GM12878 (cell line): Measurements from ENCODE around the gene NPR1. TPM values are rescaled to one million over a fixed set of nuclear protein-coding genes. Genes with fewer than 3 reads are reported as not detected.

Source experiments
- BHLHE40 ChIP-seq, 2 experiments: fragments of 450-650 bp in 1 of 2; IDR thresholded peaks; 2 replicates each; pipeline ENCODE4 v1.6.1; 2011 to 2017; ENCODE audit warnings: low read depth in 2 of 2, borderline replicate concordance in 1 of 2, improper control_type of control experiment in 1 of 2, low read length in 1 of 2, mild to moderate bottlenecking in 1 of 2
- EP300 ChIP-seq, 2 experiments: fragments of 150-350 bp in 1 of 2; IDR thresholded peaks; 2 replicates each; pipeline ENCODE4 v1.6.1; 2011 to 2012; ENCODE audit warnings: low read depth in 2 of 2, low read length in 2 of 2, borderline replicate concordance in 1 of 2, improper control_type of control experiment in 1 of 2, inconsistent platforms in 1 of 2; ENCODE audit not compliant: control insufficient read depth in 1 of 2
- IKZF2 ChIP-seq, 2 experiments: fragments of 450-650 bp; IDR thresholded peaks; 2 replicates each; pipeline ENCODE4 v1.6.1; 2017; ENCODE audit warnings: mild to moderate bottlenecking in 2 of 2, moderate library complexity in 2 of 2
- NR2C1 ChIP-seq: fragments of 450-650 bp; IDR thresholded peaks from 2 replicates; pipeline ENCODE4 v1.6.1; 2017; ENCODE audit warnings: antibody characterized with exemption, mild to moderate bottlenecking, moderate library complexity
- NR2C2 ChIP-seq: IDR thresholded peaks from 2 replicates; pipeline ENCODE4 v1.6.1; 2011; ENCODE audit warnings: borderline replicate concordance, low read depth; ENCODE audit not compliant: control insufficient read depth, insufficient read length
- RAD51 ChIP-seq: fragments of 450-650 bp; IDR thresholded peaks from 2 replicates; pipeline ENCODE4 v1.6.1; 2016; ENCODE audit warnings: moderate library complexity, mild to moderate bottlenecking, inconsistent platforms
- RELB ChIP-seq: fragments of 450-650 bp; IDR thresholded peaks from 2 replicates; pipeline ENCODE4 v1.6.1; 2017; ENCODE audit warnings: low read depth, mild to moderate bottlenecking, moderate library complexity
- RFX5 ChIP-seq: IDR thresholded peaks from 2 replicates; pipeline ENCODE4 v1.6.1; 2011; ENCODE audit warnings: low read depth, low read length, improper control_type of control experiment
- SPI1 ChIP-seq: IDR thresholded peaks from 2 replicates; pipeline ENCODE4 v1.6.1; 2011; ENCODE audit warnings: low read depth, mild to moderate bottlenecking, low read length, moderate library complexity, borderline replicate concordance; ENCODE audit not compliant: insufficient read depth
- SREBF1 ChIP-seq: IDR thresholded peaks from 2 replicates; pipeline ENCODE4 v1.6.1; 2012; ENCODE audit warnings: mild to moderate bottlenecking, low read length
- YBX1 ChIP-seq: fragments of 450-650 bp; IDR thresholded peaks from 2 replicates; pipeline ENCODE4 v1.6.1; 2016; ENCODE audit warnings: antibody characterized with exemption
- ZNF622 ChIP-seq: fragments of 450-650 bp; IDR thresholded peaks from 2 replicates; pipeline ENCODE4 v1.6.1; 2017; ENCODE audit warnings: mild to moderate bottlenecking, inconsistent platforms
- polyA plus RNA-seq, 11 experiments: library from polyadenylated mRNA; depleted of rRNA in 4 of 11; unstranded in 6 of 11; stranded (reverse) in 5 of 11; fragments of >200 nt; fragmentation: Nextera tagmentation in 4 of 11; fragmentation: Illumina TruSeq in 1 of 11; extraction: Ambion mirVana in 4 of 11; extraction: Trizol in 1 of 11; gene quantifications; 1 replicate in 1 of 11; 2 replicates in 10 of 11; pipeline versions ENCODE4 v1.2.1 to v1.2.3, GENCODE V29; 2011 to 2016; ENCODE audit warnings: inconsistent platforms in 2 of 11, missing spikeins in 2 of 11, low read depth in 1 of 11
- total RNA-seq, 4 experiments: library from RNA; depleted of rRNA in 3 of 4; stranded (reverse); fragments of >200 nt in 3 of 4; fragmentation: Illumina TruSeq in 1 of 4; extraction: Trizol in 1 of 4; gene quantifications; 2 replicates each; pipeline versions ENCODE4 v1.2.1 to v1.2.3, GENCODE V29; 2013 to 2021
- TF ChIP-seq, protein P1 (sequence below): fragments of 450-650 bp; IDR thresholded peaks from 2 replicates; pipeline ENCODE4 v1.6.1; 2018; ENCODE audit warnings: borderline replicate concordance, mild to moderate bottlenecking; ENCODE audit not compliant: partially characterized antibody
- TF ChIP-seq, protein P2 (sequence below): fragments of 450-650 bp; IDR thresholded peaks from 2 replicates; pipeline ENCODE4 v1.6.1; 2017; ENCODE audit warnings: mild to moderate bottlenecking, moderate library complexity
- TF ChIP-seq, protein P3 (sequence below): IDR thresholded peaks from 2 replicates; pipeline ENCODE4 v1.6.1; 2011; ENCODE audit warnings: low read depth, mild to moderate bottlenecking, low read length, moderate library complexity, borderline replicate concordance; ENCODE audit errors: extremely low read depth

Gene NPR1
- total and polyA plus RNA-seq, 10 of the 15 experiments (the other 5 are each of a cell fraction or from before 2014, with no cell fraction given): 0.09 to 2.1 (median 0.28) TPM; not detected in 1

GRCh38 chr1:153670859-153671627, 7.4 kb upstream of the NPR1 start, which contains the start of gene ILF2 (continued):
- peak; percentile 92 for TF ChIP-seq IKZF2 (IDR thresholded peaks at IDR 0.05)
- TF ChIP-seq, protein P1, sequence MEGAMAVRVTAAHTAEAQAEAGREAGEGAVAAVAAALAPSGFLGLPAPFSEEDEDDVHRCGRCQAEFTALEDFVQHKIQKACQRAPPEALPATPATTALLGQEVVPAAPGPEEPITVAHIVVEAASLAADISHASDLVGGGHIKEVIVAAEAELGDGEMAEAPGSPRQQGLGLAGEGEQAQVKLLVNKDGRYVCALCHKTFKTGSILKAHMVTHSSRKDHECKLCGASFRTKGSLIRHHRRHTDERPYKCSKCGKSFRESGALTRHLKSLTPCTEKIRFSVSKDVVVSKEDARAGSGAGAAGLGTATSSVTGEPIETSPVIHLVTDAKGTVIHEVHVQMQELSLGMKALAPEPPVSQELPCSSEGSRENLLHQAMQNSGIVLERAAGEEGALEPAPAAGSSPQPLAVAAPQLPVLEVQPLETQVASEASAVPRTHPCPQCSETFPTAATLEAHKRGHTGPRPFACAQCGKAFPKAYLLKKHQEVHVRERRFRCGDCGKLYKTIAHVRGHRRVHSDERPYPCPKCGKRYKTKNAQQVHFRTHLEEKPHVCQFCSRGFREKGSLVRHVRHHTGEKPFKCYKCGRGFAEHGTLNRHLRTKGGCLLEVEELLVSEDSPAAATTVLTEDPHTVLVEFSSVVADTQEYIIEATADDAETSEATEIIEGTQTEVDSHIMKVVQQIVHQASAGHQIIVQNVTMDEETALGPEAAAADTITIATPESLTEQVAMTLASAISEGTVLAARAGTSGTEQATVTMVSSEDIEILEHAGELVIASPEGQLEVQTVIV: no peak
- TF ChIP-seq BHLHE40 (IDR thresholded peaks at IDR 0.05; ENCODE audit: borderline replicate concordance in 1 of 2, low read depth in 2 of 2, low read length in 1 of 2): peak; percentile 15 to 52; a peak in 1 of 4 replicates
- TF ChIP-seq SPI1: no peak
- no peak for TF ChIP-seq ZNF622
- TF ChIP-seq YBX1: no peak
- TF ChIP-seq RFX5: peak; percentile 82
- TF ChIP-seq RELB: peak; percentile 79
- TF ChIP-seq NR2C1: no peak
- TF ChIP-seq NR2C2: no peak
- no peak; the same call in 1 of the 2 replicates for TF ChIP-seq RAD51
- peak in 1 of 2 experiments; percentile 83; a peak in 1 of 4 replicates for TF ChIP-seq EP300 (IDR thresholded peaks at IDR 0.05; ENCODE audit: borderline replicate concordance in 1 of 2, control insufficient read depth in 1 of 2, low read depth in 2 of 2, low read length in 2 of 2)
- TF ChIP-seq SREBF1: no peak
- TF ChIP-seq, protein P2, sequence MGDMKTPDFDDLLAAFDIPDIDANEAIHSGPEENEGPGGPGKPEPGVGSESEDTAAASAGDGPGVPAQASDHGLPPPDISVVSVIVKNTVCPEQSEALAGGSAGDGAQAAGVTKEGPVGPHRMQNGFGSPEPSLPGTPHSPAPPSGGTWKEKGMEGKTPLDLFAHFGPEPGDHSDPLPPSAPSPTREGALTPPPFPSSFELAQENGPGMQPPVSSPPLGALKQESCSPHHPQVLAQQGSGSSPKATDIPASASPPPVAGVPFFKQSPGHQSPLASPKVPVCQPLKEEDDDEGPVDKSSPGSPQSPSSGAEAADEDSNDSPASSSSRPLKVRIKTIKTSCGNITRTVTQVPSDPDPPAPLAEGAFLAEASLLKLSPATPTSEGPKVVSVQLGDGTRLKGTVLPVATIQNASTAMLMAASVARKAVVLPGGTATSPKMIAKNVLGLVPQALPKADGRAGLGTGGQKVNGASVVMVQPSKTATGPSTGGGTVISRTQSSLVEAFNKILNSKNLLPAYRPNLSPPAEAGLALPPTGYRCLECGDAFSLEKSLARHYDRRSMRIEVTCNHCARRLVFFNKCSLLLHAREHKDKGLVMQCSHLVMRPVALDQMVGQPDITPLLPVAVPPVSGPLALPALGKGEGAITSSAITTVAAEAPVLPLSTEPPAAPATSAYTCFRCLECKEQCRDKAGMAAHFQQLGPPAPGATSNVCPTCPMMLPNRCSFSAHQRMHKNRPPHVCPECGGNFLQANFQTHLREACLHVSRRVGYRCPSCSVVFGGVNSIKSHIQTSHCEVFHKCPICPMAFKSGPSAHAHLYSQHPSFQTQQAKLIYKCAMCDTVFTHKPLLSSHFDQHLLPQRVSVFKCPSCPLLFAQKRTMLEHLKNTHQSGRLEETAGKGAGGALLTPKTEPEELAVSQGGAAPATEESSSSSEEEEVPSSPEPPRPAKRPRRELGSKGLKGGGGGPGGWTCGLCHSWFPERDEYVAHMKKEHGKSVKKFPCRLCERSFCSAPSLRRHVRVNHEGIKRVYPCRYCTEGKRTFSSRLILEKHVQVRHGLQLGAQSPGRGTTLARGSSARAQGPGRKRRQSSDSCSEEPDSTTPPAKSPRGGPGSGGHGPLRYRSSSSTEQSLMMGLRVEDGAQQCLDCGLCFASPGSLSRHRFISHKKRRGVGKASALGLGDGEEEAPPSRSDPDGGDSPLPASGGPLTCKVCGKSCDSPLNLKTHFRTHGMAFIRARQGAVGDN: 0 out of 2 replicates have a peak, but pooled peaks have one; percentile 26
- TF ChIP-seq, protein P3, sequence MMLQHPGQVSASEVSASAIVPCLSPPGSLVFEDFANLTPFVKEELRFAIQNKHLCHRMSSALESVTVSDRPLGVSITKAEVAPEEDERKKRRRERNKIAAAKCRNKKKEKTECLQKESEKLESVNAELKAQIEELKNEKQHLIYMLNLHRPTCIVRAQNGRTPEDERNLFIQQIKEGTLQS: no peak
